ENCODE data around the gene ISL2. TPM values are rescaled to one million over a fixed set of nuclear protein-coding genes. Genes with fewer than 3 reads are reported as not detected.

ISL2 gene
- total RNA-seq, 4 donors from 2014 or later = 2.6 to 6.3 (median 3.8) TPM

DNA sequence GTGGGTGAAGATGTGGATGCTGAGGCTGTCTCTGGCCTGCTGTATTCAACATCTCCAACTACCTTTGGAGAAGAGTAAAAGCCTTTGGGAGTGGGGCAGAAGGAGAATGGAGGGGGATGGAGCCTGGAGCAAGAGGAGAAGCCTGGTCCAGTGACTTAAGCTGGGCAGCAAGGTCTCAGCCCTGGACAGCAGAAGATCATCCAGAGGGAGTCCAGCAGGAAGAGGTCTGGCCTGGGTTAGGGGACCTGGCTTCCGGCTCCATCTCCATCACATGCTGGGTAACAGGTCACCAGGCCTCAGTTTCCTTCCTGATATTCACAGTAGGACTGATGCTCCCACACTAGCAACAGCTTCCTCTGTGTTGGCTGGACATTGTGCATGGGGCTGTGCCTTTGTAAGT, 3.8 kb upstream of the ISL2 start:
- 80% methylated on average over 1 of the region's 1 CpG; no CpG with 5 or more reads in 1 of the 2 donors for WGBS, 2 donors (ENCODE audit: low coverage in 1 of 2)
- Histone ChIP-seq H3K4me3 (no peak overlapping the region), H3K4me1 (peaks cover 0 to 29% (median 3%) of the 10 kb centered on the region in 3 donors), H3K9me3 (no peaks in the 10 kb centered on the region), H3K27ac (no peak overlapping the region), H3K36me3 (no peaks in the 10 kb centered on the region), H3K27me3 (peaks cover 60% of the 10 kb centered on the region)
- TF ChIP-seq POLR2A (IDR thresholded peaks at IDR 0.05) = no peak
- no peak for TF ChIP-seq POLR2AphosphoS5 (IDR thresholded peaks at IDR 0.05)
- no peak for TF ChIP-seq EP300 (IDR thresholded peaks at IDR 0.05)
- TF ChIP-seq, protein P1, sequence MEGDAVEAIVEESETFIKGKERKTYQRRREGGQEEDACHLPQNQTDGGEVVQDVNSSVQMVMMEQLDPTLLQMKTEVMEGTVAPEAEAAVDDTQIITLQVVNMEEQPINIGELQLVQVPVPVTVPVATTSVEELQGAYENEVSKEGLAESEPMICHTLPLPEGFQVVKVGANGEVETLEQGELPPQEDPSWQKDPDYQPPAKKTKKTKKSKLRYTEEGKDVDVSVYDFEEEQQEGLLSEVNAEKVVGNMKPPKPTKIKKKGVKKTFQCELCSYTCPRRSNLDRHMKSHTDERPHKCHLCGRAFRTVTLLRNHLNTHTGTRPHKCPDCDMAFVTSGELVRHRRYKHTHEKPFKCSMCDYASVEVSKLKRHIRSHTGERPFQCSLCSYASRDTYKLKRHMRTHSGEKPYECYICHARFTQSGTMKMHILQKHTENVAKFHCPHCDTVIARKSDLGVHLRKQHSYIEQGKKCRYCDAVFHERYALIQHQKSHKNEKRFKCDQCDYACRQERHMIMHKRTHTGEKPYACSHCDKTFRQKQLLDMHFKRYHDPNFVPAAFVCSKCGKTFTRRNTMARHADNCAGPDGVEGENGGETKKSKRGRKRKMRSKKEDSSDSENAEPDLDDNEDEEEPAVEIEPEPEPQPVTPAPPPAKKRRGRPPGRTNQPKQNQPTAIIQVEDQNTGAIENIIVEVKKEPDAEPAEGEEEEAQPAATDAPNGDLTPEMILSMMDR (IDR thresholded peaks at IDR 0.05) = no peak
- no peak for ATAC-seq

DNA sequence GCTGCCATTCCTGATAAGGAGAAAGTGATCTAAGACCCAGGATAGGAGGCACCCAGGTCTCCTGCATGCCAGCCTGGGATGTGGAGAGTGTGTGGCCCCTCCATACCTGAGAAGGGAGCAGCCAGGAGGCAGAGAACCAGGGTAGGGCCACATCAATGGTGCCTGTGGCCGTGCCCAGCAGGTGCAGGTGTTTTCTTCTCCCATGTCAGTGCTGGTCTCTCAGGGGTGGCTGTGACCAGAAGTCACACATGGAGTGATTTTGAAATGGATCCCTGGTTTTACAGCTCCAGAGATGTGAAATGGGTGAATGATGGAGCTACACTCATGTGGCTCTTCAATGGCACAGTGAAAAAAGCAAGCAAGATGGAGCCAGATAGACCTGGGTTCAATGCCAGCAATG, 3.3 kb upstream of the ISL2 start:
- WGBS, 2 donors (ENCODE audit: low coverage in 1 of 2) = no CpG with 5 or more reads among the region's 1 CpG
- Histone ChIP-seq H3K36me3 (no peaks in the 10 kb centered on the region), H3K27me3 (peaks cover 65% of the 10 kb centered on the region), H3K27ac (no peak overlapping the region), H3K9me3 (no peaks in the 10 kb centered on the region), H3K4me1 (peaks cover 0 to 34% (median 3%) of the 10 kb centered on the region in 3 donors), H3K4me3 (no peak overlapping the region)
- TF ChIP-seq POLR2A (IDR thresholded peaks at IDR 0.05) (no peak), POLR2AphosphoS5 (IDR thresholded peaks at IDR 0.05) (no peak), EP300 (IDR thresholded peaks at IDR 0.05) (no peak)
- TF ChIP-seq, protein P1 (IDR thresholded peaks at IDR 0.05) = no peak
- ATAC-seq = no peak

DNA sequence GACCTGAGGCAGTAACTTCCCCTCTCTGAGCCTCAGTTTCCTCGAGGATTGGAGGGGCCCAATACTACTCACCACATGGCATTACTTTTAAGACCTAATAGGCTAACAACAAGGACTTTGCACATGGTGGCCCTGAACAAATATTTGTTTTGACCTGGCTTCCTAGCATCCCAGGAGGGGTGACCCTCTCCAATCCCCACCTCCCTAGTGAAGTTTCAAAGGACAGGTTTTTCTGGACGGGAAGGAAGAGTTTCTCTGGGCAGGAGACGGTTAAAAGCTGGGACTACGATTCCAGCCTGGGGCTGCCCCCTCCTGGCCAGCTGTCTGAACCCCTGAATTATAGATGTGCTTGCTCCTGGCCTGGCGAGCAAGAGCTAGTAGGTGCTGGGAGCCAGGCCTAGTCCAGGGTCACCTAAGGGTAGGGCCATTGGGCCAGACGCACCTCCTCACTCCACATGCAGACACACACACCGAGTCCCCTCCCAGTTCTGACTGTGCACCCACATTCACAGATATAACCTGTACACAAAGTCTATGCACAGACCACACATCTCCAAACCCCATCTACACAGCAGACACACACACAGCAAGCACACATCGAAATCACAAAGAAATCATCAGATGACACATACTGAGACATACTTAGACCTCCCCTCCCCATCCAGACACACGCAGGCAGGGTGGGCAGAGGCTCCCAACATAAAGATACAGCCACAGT, 2.7 kb upstream of the ISL2 start:
- no peak overlapping the region for H3K27ac ChIP-seq
- 48 to 79% methylated on average over 3 to 7 of the region's 9 CpGs for WGBS, 2 donors (ENCODE audit: low coverage in 1 of 2)
- TF ChIP-seq POLR2AphosphoS5 (IDR thresholded peaks at IDR 0.05) = no peak
- TF ChIP-seq POLR2A (IDR thresholded peaks at IDR 0.05) = no peak
- TF ChIP-seq, protein P1 (IDR thresholded peaks at IDR 0.05) = no peak
- TF ChIP-seq EP300 (IDR thresholded peaks at IDR 0.05) = no peak
- no peak overlapping the region for H3K4me3 ChIP-seq
- H3K27me3 ChIP-seq = peaks cover 69% of the 10 kb centered on the region
- no peaks in the 10 kb centered on the region for H3K9me3 ChIP-seq
- no peaks in the 10 kb centered on the region for H3K36me3 ChIP-seq
- no peak for ATAC-seq
- peaks cover 0 to 40% (median 3%) of the 10 kb centered on the region in 3 donors for H3K4me1 ChIP-seq

DNA sequence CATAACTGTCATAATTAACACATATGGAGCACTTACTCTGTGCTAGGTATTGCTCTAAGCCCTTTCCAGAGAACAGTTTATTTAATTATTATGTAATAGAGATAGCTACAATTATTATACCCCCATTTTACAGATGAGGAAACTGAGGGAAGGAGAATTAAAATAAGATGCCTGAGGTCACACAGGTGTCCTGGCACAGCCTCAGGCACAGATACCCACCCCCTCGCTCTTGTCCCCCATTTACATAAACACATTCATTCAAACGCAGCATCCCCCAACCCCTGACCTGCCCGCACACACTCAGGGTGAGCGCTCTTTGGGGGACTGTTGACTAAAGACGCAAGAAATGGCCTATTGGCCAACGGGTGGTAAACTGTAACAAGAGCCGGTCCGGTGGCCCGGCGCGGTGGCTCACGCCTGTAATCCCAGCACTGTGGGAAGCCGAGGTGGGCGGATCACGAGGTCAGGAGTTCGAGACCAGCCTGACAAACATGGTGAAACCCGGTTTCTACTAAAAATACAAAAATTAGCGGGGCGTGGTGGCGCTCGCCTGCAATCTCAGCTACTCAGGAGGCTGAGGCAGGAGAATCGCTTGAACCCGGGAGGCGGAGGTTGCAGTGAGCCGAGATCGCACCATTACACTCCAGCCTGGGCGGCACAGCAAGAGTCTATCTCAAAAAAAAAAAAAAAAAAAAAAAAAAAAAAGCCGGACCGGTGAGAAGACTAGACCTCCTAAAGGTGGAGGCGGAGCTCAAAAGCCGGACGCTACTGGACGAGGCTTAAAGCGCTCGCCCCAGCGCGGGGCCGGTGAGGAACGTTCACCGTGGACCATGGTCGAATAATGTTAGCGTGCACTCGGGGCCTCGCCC, 1.9 kb upstream of the ISL2 start:
- no peak for ATAC-seq
- Histone ChIP-seq H3K27me3 (peaks cover 70% of the 10 kb centered on the region), H3K36me3 (no peaks in the 10 kb centered on the region), H3K9me3 (no peaks in the 10 kb centered on the region), H3K4me3 (peak overlapping the region in 1 of 2 donors; percentile 58), H3K27ac (peak overlapping the region in 1 of 4 donors; percentile 83), H3K4me1 (peaks cover 0 to 48% (median 6%) of the 10 kb centered on the region in 3 donors)
- WGBS, 2 donors (ENCODE audit: low coverage in 1 of 2) = 43 to 75% methylated on average over 5 to 25 of the region's 44 CpGs
- TF ChIP-seq, protein P1 (IDR thresholded peaks at IDR 0.05) = no peak
- no peak for TF ChIP-seq EP300 (IDR thresholded peaks at IDR 0.05)
- TF ChIP-seq POLR2AphosphoS5 (IDR thresholded peaks at IDR 0.05) = no peak
- TF ChIP-seq POLR2A (IDR thresholded peaks at IDR 0.05) = no peak

Data from gastroesophageal sphincter (tissue), 4 donors.